ENCODE results near the gene ARHGAP20. TPM values are rescaled to one million over a fixed set of nuclear protein-coding genes. Genes with fewer than 3 reads are reported as not detected.

The ARHGAP20 gene
- total and polyA plus RNA-seq, 2 of the 4 experiments (the other 2 are of a cell fraction), result 1.4 to 2.5 TPM

DNA sequence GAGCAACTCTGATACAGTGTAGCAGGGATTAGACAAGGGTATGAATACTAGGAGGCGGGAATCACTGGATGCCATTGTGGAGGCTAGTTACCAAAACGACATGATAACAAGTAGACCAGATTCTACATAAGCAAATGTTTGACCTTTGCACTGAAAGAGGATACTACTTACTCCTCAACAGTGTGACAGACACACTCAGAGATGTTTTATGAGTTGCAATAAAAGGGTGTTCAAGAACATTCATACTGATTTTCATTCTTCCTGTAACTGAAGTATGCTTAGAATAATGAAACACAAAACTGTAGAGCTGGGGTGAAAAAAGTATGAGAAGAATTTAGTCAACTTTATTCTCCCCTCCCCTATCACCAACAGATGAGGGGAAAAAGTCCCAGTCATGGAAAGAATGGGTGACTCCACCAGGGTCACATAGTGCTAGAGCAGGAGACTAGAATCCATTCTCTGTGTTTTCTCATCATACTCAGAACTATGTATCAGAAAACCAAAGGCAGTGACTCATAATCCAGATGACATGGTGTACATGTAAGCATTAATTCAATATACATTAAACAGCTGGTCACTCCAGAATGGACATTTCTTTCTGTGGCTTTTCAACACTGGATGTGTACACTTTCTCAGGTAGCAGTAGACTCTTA lies 32.8 kb downstream of the ARHGAP20 start (continued):
- peak; percentile 74; the same call in 1 of the 2 replicates for TF ChIP-seq NFE2L2 (IDR thresholded peaks at IDR 0.05; ENCODE audit: low read depth, low read length)

DNA sequence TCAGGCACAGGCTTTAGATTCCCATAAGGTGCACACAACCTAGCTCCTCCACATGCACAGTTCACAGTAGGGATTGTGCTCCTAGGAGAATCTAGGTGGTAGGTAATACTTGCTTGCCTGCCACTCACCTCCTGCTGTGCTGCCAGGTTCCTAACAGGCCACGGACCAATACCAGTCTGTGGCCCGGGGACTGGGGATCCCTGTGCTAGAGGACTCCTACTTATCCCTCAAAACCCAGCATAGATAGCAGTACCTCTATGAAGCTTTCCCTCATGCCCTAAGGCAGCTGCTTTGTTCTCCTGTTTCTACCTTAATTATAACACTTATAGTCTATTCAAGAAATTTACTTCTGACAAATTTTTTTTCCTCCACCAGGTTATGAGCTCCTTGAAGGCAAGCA lies 36.7 kb downstream of the ARHGAP20 start:
- DNase-seq (no peak), ATAC-seq (ENCODE audit: low read depth) (no peak)
- dilution Hi-C loops (cut with HindIII; ENCODE audit: low sequenced_read_pairs, unreplicated experiment) (no loop called here), intact Hi-C loops (cut with micrococcal nuclease) (no loop called here), in situ Hi-C loops (cut with MboI; ENCODE audit: low sequenced_read_pairs) (no loop called here)
- BruUV-seq (replicated peaks), result no TSS peak
- H4K5ac ChIP-seq (ENCODE audit: low read depth, low read length), result no peak overlapping the region
- no peak overlapping the region for H2AK5ac ChIP-seq (ENCODE audit: low read depth, low read length)
- no peak overlapping the region for H3K56ac ChIP-seq (ENCODE audit: extremely low read depth, insufficient read depth, low read length)
- H3K9me3 ChIP-seq (ENCODE audit: control insufficient read depth, insufficient read depth, low read length), result no peaks in the 10 kb centered on the region
- no peak overlapping the region for H3K14ac ChIP-seq (replicated peaks; ENCODE audit: low read depth, low read length)
- H3K4ac ChIP-seq (ENCODE audit: low read depth, low read length), result no peak overlapping the region
- H3K4me3 ChIP-seq (ENCODE audit: insufficient read depth, low read depth, low read length), result no peak overlapping the region
- no peak overlapping the region for H4K91ac ChIP-seq (ENCODE audit: insufficient read depth, low read depth, low read length)
- H3K23ac ChIP-seq (ENCODE audit: low read depth, low read length), result no peak overlapping the region
- H2BK15ac ChIP-seq (ENCODE audit: low read depth, low read length), result no peak overlapping the region
- no peak overlapping the region for H3K27ac ChIP-seq (ENCODE audit: insufficient read depth, low read length)
- 0 out of 2 replicates have a peak, but pooled peaks cover 3% of the 10 kb centered on the region for H3K36me3 ChIP-seq (ENCODE audit: control insufficient read depth, insufficient read depth, low read length)
- H4K20me1 ChIP-seq (ENCODE audit: insufficient read depth, low read length), result no peaks in the 10 kb centered on the region
- POLR2A ChIA-PET (ENCODE audit: unreplicated experiment), result no interaction called here
- H3K27me3 ChIP-seq (ENCODE audit: control insufficient read depth, insufficient read depth, low read length), result no peaks in the 10 kb centered on the region
- H2BK20ac ChIP-seq (ENCODE audit: low read depth, low read length), result no peak overlapping the region
- TF ChIP-seq, protein P1, sequence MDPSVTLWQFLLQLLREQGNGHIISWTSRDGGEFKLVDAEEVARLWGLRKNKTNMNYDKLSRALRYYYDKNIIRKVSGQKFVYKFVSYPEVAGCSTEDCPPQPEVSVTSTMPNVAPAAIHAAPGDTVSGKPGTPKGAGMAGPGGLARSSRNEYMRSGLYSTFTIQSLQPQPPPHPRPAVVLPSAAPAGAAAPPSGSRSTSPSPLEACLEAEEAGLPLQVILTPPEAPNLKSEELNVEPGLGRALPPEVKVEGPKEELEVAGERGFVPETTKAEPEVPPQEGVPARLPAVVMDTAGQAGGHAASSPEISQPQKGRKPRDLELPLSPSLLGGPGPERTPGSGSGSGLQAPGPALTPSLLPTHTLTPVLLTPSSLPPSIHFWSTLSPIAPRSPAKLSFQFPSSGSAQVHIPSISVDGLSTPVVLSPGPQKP (IDR thresholded peaks at IDR 0.05; ENCODE audit: borderline replicate concordance, low read depth, low read length), result no peak
- no peak for TF ChIP-seq MAZ (IDR thresholded peaks at IDR 0.05; ENCODE audit: borderline replicate concordance, low read depth, low read length)
- TF ChIP-seq RCOR1 (IDR thresholded peaks at IDR 0.05; ENCODE audit: insufficient replicate concordance, low read length), result no peak
- TF ChIP-seq BHLHE40 (IDR thresholded peaks at IDR 0.05; ENCODE audit: low read depth, low read length), result no peak
- TF ChIP-seq NFE2L2 (IDR thresholded peaks at IDR 0.05; ENCODE audit: low read depth, low read length), result no peak
- no peak for TF ChIP-seq CHD1 (IDR thresholded peaks at IDR 0.05; ENCODE audit: low read depth, low read length)
- no peak for TF ChIP-seq POLR2A (IDR thresholded peaks at IDR 0.05; ENCODE audit: low read depth, low read length)
- TF ChIP-seq CEBPB (IDR thresholded peaks at IDR 0.05; ENCODE audit: low read depth, low read length), result no peak
- no peak for TF ChIP-seq RFX5 (IDR thresholded peaks at IDR 0.05; ENCODE audit: low read depth, low read length)
- TF ChIP-seq, protein P2, sequence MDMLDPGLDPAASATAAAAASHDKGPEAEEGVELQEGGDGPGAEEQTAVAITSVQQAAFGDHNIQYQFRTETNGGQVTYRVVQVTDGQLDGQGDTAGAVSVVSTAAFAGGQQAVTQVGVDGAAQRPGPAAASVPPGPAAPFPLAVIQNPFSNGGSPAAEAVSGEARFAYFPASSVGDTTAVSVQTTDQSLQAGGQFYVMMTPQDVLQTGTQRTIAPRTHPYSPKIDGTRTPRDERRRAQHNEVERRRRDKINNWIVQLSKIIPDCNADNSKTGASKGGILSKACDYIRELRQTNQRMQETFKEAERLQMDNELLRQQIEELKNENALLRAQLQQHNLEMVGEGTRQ (IDR thresholded peaks at IDR 0.05; ENCODE audit: low read depth, low read length), result no peak
- no peak for TF ChIP-seq MAFK (IDR thresholded peaks at IDR 0.05; ENCODE audit: low read depth, low read length)
- TF ChIP-seq FOS (IDR thresholded peaks at IDR 0.05; ENCODE audit: low read depth, low read length), result no peak
- no peak overlapping the region for H2AK9ac ChIP-seq (replicated peaks; ENCODE audit: low read depth, low read length, poor library complexity)
- WGBS, 2 experiments (ENCODE audit: extremely low coverage in 2 of 2, insufficient read length in 1 of 2), result no CpG with 5 or more reads among the region's 2 CpGs
- no peak overlapping the region for H2AFZ ChIP-seq (replicated peaks; ENCODE audit: low read length, poor library complexity)
- CTCF ChIA-PET, result interaction anchor here (0.6 kb wide), 1 partner anchor 29 kb away, joined by 3 read pairs; no protein-coding TSS in a partner anchor
- no peak overlapping the region for H4K8ac ChIP-seq (ENCODE audit: low read depth in 2 of 2, low read length in 2 of 2)
- no peak overlapping the region for H3K9ac ChIP-seq (ENCODE audit: low read depth, low read length)
- H3K18ac ChIP-seq (ENCODE audit: low read depth, low read length), result 0 out of 2 replicates have a peak overlapping the region, but pooled peaks have one; percentile 14
- no peak overlapping the region for H3K4me2 ChIP-seq (ENCODE audit: low read depth, low read length)
- H3K9me1 ChIP-seq (ENCODE audit: insufficient read depth, low read length), result 0 out of 2 replicates have a peak, but pooled peaks cover 10% of the 10 kb centered on the region
- no peak overlapping the region for H2BK5ac ChIP-seq (ENCODE audit: low read depth, low read length, poor library complexity, severe bottlenecking)
- H3K4me1 ChIP-seq (ENCODE audit: control insufficient read depth, insufficient read depth, low read length), result peaks cover 7% of the 10 kb centered on the region
- peaks cover 9 to 17% of the 10 kb centered on the region in 2 experiments for H3K79me1 ChIP-seq (ENCODE audit: low read depth in 1 of 2, low read length in 2 of 2)
- no peak overlapping the region for H2BK120ac ChIP-seq (ENCODE audit: low read depth, low read length)
